Spleen (tissue), 7 donors: ENCODE measurements around the gene TNFSF13.

ENCODE experiments used
- CTCF ChIP-seq, 11 experiments: fragments of 200-600 bp in 7 of 11; fragments of 450-650 bp in 4 of 11; sonication (generic) in 4 of 11; IDR thresholded peaks in 8 of 11; conservative IDR thresholded peaks in 3 of 11; 1 replicate in 7 of 11; 2 replicates in 4 of 11; pipeline versions ENCODE4 v1.4.0 to v1.8.0; 2016 to 2021; ENCODE audit warnings: antibody characterized with exemption in 11 of 11, inconsistent platforms in 4 of 11, mild to moderate bottlenecking in 1 of 11
- POLR2A ChIP-seq, 3 donors: fragments of 450-650 bp; IDR thresholded peaks; one replicate each; pipeline ENCODE4 v1.5.1; 2017; ENCODE audit warnings: antibody characterized with exemption in 3 of 3, mild to moderate bottlenecking in 1 of 3
- POLR2AphosphoS5 ChIP-seq, 3 donors: sonication (generic); formaldehyde crosslinking; IDR thresholded peaks; one replicate each; pipeline ENCODE4 v1.5.1; 2017; ENCODE audit warnings: antibody characterized with exemption in 3 of 3
- donor health status: DM: no; HTN: no; CAD: no; lungs with moderate emphysema.
- donor health status: DM: no; HTN: no; CAD: no.
- donor health status: DM: no; HTN: no; CAD: no.

- TF ChIP-seq CTCF (IDR thresholded peaks at IDR 0.05 in 8 of 11, conservative IDR thresholded peaks at IDR 0.05 in 3 of 11) (no peak), POLR2A (IDR thresholded peaks at IDR 0.05) (no peak), POLR2AphosphoS5 (IDR thresholded peaks at IDR 0.05) (peak in 1 of 3 donors; percentile 36)
Measured at GRCh38 chr17:7513850-7514419, 44.6 kb upstream of the TNFSF13 start.
